Brain pericyte (primary cell): ENCODE data around the gene TRABD.
"Not testable (repeated sequence)": the region's sequence is repeated elsewhere in the genome, so short reads cannot be mapped to it uniquely, and the experiment has no call there.

ENCODE experiments used
- DNase-seq: peaks from one replicate; pipeline ENCODE4 v3.0.0-alpha.2; 2012; ENCODE audit warnings: low read depth, low spot score

Gene TRABD

DNA sequence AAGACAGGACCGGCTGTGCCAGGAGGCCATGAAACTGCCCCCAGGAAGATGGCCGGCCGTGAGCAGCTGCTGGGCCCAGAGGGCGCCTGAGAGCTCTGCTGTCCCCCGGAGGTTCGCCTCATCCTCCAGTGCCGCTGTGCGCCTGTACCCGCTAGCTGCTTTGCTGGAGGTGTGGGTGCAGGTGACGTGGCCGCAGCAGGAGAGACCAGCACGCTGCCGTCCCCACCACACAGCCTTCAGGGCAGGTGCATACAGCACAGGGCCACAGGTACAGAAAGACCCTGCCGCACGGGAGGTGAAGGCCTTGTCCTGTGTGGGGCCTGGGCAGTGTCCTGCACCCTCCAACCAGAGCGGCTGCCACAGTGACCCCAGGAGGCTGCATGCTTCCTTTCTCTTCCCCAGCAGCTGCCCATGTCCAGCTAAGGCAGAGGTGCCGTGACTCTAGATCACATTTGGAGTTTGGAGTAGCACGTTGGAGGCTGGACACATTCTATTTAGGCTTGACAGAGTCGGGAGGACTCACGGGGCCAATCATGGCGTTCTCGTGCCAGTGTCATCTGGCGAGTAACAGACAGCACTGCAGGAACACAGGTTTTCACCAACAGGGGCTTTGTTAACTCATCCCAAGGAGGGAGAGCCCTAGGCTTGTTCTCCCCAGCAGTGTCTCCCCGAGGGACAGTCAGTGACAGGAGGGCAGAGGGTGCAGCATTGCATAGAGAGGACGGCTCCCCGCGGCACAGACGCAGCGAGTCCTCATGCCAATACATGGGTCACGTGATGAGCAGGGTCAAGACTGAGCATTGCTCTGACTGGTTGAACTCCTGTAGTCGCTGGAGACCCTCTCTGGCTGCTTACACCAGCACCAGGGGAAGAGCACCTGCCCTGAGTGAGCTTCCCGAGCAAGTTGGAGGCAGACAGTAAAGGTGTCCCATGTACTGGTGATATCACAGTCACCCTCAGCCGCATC, 33.9 kb upstream of the TRABD start:
- DNase-seq = no peak

DNA sequence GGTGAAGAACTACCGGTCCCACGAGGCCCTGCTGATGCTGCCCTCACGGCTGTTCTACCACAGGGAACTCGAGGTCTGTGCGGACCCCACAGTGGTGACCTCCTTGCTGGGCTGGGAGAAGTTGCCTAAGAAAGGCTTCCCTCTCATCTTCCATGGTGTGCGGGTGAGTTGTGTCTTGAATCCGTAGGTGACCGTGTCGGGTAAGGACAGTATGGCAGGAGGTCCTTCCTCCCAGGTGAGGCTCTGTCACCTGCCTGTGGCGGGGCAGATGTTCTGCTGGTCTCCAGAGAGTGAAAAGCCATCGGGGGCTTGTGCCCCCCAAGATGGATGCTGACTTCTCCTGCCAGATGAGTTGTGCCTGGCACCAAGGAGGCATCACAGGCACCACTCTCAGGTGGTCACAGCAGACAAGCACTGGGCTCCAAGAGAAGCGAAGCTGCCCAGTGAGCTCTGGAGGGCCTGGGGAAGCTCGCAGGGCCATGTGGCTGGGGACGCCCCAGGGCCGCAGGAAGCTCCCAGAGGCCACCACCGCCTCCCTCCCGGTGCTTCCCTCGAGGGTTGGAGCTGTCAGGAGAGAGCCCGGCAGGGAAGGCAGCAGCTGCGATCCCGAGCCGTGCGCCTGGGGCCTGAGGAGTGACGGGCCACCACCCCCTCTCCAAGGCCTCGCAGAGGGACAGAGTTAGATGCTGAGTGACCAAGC, 32.5 kb upstream of the TRABD start:
- no peak for DNase-seq

DNA sequence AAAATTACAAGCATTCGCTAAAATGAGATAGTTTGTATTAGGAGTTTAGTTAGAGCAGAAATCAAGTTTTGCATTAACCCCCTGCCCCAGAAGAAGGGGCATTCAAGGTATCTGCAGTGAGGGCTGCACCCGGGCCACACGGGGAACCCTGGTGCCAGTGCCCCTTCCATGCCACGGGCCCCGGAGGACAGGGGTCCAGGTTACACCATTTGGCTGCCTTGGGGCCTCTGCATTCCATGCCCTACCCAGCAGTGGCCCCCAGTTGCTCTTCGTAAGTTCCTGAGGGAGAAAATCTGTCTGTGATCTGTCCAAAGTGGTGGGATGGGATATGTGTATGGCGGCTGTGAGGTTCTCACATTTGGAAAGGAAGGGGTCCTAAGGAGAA, 32.0 kb upstream of the TRABD start:
- no peak for DNase-seq

DNA sequence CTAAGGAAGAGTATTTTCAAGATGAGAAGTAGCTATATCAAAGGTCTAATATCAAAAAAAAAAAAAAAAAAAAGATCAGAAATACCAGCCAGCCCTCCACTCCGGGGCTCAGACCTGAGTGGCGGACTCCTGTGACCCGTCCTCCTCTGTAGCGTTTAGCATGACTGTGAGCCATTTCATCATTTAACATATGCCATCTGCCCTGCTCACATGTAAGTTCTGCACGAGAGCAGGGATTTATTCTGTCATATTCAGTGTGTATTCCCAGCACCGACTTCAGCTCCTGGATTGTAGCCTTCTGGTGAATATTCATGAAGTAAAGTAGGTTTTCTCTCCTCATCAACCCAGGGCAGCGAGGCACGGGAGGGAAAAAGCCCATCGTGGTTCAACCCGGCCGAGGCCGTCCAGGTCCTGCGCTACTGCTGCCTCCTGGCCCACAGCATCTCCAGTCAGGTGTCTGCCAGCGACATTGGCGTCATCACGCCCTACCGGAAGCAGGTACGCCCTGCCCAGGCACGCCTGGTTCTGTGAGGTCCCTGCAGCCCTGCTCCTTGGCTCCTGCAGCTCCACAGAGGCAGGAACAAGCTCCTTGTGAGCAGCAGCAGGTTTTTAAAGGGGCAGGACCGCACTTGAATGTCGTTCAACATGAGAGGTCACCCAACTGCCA, 27.9 kb upstream of the TRABD start:
- no peak for DNase-seq

DNA sequence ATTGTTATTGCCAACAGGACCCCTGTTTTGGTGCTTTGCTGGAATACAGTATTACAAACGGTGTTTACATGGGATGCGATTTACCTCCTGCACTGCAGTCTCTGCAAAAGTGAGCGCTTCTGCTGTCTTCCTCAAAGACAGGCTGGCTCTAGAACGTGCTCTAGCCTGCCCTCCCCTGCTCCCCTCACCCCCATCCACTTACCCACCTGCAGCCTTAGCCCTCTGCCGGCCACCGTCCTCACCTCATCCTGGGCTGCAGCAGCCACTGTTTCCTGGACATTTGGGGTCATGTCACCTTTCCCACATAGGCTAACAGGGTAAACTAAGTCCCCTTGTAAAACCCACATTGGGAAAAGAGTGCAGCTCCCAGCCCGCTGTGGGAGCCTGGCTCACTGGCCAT, 24.8 kb upstream of the TRABD start:
- DNase-seq = no peak

DNA sequence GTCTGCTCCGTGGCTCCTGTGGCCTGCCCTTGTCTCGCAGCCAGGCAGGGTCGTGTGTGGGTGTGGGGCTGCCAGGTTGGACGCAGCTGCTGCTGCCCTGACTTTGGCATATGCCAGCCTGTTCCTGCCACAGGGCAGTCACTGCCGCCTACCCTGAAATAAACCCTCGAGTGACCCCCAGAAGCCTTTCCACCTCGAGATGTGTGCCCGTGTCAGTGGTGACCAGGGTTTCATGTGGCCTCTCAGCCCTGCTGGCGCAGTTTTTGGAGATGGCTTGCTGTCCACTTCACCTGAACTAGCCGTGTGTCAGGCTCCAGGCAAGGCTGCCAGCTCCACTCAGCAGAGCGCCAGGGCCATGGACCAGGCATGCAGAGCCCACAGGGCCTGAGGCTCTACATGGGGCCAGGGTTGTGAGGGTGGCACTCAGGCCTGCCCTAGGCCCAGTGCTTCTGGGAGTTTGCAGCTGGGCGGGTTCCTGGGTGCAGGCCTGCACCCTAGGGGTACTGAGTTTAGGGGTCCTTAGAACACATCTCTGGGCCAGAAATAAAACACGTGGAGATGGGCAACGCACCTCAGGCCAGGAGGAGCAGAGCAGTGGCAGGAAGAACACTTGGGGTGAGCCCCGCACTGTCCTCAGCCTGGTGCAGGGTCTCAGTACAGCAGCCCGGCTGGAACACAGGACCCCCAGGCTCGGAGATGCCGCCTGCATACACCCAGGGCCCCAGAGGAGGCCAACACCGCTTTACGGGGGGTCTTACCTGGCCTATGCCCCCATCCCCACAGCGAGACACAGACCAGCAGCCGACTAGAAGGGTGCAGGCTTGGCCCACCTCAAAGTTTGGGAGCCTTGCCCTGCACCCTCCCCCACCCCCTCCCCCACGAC, 24.0 kb upstream of the TRABD start:
- no peak for DNase-seq

DNA sequence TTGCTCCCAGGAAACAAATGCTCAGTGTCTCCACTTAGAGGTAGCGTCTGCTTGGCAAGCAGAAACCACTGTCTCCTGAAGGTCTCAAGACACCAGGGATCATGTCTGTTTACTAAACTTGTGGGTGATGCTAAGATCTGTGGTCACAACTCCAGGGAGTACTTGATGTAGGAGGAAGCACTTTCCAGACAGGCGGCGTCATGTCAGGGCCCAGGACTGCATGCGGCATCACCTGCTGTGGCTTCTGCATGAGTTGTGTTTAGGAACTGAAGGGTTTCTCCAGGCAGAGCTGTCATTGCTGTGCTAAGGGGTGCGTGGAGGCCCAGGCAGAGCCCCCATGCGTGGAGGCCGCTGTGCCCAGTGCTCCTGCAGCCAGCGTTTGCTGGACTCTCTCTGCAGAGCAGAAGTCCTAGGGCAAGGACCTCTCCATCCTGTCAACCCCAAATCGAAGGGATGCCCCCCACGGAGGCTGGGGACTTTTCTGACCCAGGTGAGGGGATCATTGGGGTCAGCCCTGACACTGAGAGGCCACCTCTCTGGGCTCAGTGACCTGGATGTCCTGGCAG, 23.2 kb upstream of the TRABD start:
- no peak for DNase-seq

DNA sequence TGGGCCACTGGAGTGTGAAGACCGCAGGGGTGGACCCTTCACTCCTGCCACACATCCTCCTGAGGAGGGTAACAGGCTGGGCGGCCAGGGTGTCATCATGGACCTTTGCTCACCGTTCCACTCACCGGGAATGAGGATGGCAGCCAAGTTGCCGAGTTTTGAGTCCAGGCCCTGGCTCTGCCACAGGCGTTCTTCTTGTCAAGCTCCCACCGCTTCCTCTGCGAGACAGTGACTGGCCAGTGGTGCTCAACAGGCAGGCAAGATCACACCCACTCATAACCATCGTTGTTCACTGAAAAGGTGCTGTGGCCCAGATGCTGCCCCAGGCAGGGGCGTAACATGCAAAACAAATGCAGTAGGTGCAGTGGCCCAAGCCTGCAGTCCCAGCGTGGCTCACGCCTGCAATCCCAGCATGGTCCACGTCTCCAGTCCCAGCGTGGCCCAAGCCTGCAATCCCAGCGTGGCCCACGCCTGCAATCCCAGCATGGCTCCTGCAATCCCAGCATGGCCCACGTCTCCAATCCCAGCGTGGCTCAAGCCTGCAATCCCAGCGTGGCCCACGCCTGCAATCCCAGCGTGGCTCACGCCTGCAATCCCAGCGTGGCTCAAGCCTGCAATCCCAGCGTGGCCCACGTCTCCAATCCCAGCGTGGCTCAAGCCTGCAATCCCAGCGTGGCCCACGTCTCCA, 20.1 kb upstream of the TRABD start:
- DNase-seq = no peak

DNA sequence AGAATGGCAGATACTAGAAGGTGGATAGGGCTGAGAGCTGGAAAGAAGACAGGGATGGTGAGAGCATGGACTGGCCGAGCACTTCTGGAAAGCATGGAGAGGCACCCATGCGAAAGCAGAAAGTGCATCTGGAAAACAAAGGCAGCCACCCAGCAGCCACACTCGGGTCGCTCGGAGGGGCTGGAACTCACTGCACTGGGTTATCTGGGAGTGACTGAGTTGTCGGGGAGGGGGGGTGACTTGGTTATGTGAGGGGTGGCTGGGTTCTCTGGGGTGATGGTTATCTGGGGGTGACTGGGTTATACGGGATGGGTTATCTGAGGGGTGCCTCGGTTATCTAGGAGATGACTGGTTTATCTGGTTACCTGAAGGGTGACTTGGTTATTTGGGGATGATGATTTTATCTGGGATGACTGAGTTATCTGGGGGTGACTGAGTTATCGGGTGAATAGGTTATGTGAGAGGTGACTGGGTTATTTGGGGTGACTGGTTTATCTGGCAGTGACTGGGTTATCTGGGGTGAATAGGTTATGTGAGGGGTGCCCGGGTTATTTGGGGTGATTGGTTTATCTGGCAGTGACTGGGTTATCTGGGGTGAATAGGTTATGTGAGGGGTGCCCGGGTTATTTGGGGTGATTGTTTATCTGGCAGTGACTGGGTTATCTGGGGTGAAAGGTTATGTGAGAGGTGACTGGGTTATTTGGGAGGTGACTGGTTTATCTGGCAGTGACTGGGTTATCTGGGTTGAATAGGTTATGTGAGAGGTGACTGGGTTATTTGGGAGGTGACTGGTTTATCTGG, 17.8 kb upstream of the TRABD start:
- DNase-seq = no peak

DNA sequence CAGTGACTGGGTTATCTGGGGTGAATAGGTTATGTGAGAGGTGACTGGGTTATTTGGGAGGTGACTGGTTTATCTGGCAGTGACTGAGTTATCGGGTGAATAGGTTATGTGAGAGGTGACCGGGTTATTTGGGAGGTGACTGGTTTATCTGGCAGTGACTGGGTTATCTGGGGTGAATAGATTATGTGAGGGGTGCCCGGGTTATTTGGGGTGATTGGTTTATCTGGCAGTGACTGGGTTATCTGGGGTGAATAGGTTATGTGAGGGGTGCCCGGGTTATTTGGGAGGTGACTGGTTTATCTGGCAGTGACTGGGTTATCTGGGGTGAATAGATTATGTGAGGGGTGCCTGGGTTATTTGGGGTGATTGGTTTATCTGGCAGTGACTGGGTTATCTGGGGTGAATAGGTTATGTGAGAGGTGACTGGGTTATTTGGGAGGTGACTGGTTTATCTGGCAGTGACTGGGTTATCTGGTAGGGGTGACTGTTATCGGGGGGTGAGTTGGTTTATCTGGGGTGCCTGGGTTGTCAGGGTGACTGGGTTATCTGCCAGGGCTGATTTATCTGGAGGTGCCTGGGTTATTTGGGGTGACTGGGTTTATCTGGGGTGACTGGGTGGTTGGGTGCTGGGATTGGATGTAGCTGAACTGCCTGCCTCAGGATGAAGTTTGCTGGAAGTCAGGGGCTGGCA, 17.1 kb upstream of the TRABD start:
- not testable (repeated sequence) for DNase-seq

DNA sequence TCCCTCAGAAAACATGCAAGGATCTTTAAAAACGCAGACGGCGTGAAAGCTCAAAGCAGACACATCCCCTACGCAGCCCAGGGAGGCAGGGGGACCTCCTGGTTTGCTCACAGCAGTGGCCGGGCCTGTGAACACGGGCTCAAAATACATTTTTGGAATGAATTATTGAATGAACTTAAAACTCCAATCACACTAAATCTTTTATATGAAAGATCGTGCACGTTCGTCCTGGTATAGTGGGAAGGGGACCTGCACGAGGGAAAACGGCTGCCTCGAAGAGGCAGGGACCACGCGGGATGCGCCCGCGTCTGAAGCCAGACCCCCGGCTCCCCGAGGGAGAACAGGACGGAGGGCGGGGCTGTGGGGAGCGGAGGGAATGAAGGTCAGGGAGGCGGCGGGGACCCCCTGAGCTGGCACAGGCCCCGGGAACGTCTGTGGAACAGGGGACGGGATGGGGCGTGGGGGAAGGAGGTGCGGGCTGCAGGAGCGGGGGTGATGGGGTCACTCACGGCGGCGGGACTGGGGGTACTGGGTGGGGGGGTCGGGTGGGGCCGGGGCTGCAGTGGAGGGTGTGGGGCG, 16.4 kb upstream of the TRABD start:
- DNase-seq = no peak

DNA sequence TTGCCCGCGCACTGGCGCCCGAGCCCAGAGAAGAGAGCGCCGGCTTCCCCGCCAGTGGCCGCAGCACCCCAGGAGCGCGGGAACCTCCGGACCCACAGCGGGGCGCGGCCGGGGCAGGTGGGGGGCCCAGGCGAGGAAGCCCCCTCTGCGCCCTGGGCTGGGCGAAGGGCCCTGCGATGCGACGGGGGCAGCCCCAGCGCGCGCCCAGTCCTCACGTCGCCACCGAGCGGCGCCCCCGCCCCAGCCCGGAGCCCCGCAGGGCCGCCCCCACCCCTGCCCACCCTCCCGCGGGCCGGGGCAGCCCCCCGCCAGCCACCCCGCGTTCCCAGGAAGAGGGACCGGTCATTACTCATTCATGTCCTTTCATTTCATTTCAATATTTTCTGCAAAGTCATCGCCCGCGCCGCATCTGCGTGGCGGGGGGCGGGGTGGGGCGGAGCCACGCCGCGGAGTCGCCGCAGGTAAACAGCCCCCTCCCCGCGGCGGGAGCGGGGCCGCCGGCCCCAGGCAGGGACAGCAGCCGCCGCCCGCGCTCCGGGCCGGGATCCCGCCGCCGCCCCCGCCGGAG, 15.9 kb upstream of the TRABD start:
- no peak for DNase-seq

DNA sequence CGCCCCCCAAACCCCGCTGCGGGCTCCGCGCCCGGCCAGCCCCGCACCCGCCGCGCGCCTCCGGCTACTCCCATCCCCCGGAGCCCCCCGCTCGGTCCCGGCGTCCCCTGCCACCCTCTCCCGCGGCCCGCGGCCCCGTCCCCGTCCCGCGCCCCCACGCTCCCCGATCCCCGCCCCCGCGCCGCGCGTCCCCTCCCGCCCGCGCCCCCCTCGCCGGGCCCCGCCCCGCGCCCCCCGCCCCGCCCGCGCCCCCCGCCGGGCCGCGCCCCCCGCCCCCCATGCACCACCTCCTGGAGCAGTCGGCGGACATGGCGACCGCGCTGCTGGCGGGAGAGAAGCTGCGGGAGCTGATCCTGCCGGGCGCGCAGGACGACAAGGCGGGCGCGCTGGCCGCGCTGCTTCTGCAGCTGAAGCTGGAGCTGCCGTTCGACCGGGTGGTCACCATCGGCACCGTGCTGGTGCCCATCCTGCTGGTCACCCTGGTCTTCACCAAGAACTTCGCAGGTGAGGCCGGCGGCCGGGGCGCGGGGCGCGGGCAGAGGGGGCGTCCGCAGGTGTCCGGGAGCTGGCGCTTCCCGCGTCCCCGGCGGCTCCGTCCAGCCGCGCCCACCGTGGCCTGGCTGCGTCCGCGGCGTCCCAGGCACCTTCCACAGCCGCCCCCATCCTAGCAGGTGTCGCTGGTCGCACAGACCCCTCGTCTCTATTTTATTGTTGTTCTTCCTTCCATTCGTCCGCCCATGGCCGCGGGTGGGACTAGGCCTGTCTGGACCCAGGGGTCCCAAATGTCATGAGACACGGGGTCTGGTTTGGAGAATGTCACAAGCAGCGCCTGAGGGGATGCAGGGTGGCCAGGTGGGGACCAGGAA, 15.0 kb upstream of the TRABD start, which contains the start of gene PANX2:
PANX2 (plus strand) TSS at position 279 of the 866 bp plus-strand sequence; CDS start at position 279, 0 bp downstream.
- no peak for DNase-seq

DNA sequence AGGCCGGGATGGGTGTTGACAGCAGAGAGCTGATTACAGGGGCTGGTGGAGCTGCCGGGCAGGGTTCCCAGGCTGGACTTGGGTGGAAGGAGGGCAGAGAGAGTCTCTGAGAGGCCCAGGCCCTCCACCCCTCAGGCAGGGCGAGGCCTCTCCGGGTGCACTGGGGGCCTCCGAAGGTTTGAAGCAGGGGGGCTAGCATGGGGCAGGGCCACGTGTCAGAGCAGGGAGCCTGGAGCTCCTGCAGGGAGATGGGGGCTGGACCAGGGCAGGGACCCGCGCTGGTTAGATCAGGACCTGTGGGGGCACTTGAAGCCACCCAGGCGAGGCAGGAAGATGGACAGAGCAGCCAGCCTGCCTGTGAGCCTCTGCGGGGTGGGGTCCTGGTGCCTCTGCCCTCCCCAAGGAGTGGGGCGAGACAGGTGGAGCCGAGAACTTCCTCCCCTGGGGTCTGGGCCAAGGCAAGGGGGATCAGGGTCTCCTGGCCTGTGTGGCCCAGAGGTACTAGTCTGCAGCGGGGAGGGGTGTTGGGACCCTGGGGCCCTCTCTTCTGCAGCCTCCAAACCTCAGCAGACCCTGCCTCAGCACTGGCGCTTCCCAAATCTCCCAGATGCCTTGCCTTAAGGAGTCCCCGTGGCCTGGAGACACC, 14.3 kb upstream of the TRABD start:
- no peak for DNase-seq

DNA sequence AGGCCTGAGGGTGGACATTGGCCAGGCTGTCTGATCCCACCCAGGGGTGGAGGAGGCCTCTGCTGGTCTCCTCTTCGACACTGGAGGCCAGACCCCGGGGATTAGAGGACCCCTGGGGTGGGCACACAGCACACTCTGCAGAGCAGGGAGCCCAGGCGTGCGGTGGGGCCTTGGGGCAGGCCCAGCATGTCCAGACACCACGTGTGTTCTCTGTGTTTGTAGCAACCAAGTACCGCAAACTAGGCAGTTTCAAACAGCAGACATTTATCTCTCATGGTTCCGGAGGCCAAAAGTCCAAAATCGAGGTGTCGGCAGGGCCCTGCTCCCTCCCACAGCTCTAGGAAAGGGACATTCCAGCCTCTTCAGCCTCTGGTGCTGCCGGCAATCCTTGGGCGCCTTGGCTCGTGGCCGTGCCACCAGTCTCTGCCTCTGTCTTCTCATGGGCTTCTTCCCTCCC, 13.7 kb upstream of the TRABD start:
- no peak for DNase-seq

DNA sequence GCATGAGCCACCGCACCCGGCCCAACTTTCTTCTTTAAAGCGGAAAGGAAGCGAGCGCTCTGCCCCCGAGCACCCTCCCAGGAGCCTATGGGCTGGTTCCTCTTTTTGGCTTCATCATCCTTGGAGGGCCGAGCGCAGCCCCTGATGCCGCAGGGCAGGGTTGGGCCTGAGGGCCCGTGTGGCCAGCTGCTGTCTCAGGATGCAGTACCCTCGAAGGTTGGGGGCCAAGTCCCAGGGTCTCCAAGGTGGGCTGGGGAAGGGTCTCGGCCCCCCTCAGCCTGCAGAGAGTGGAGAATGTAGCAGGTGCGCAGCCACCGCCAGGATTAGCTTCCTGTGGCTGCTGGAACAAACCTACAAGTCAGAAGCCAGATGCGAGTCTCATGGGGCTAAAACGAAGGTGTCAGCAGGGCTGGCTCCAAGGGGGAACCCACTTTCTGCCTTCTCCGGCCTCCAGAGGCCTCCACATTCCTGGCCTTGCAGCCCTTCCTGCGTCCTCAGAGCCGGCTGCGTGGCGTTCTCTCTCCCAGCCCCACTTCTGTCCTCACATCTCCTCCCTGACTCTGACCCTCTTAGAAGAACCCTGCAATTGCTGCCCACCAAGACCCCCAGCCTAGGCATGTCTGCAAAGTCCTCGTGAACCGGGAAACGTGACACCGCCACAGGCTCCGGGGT, 12.3 kb upstream of the TRABD start:
- DNase-seq = no peak
